WI38 (cell line): ENCODE measurements around the gene SMYD3.

Source experiments
- H3K4me3 ChIP-seq: 2 replicates; pipeline ENCODE4 v1.5.1; 2011; ENCODE audit warnings: low read depth, mild to moderate bottlenecking, control low read depth, low read length
- CTCF ChIP-seq: IDR thresholded peaks from 2 replicates; pipeline ENCODE4 v1.5.1; 2012; ENCODE audit warnings: low read depth, mild to moderate bottlenecking, control low read depth, low read length

Gene SMYD3

DNA sequence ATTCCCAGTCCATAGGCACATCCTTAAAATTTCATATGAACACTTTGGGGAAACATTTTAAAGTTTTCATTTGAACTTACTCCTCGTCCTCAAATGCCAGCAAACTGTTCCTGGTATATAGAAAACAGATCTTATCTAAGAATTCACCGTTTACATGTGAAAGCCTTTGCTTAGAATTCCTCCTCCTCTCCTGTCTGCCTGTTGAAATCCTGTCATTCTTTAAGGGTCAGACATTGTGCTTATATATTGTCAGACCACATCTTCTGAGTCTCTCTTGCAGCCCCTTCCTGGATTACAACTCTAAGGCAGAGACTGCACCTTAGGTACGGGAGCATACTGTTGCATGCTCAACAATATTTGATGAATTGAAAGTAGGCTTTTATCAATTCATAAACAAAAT, 239.7 kb downstream of the SMYD3 start:
- TF ChIP-seq CTCF = no peak
- H3K4me3 ChIP-seq = no peak overlapping the region

DNA sequence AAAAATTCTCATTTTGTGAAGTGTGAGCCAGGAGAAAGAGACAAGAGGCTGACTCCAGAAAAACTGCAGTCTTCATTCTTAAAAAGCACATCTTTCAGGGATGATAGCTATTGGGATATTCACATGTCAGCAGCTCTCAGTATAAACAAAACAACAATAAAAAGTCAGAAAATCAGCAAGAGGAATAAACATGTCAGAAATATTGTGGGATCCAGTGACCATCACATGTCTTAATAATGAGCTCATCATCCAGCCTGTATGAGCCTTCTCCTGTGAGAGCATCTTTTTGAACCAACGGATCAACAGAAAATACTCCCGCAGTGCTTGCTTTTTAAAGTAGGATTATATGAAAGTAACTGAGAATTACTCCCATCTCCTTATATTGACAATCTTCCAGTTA, 241.6 kb downstream of the SMYD3 start:
- H3K4me3 ChIP-seq = no peak overlapping the region
- no peak for TF ChIP-seq CTCF

- H3K4me3 ChIP-seq = no peak overlapping the region
- no peak for TF ChIP-seq CTCF
These were observed 244.8 kb downstream of the SMYD3 start for GRCh38 chr1:246262281-246262680.

GRCh38 chr1:246261639-246262038, 245.4 kb downstream of the SMYD3 start:
- no peak overlapping the region for H3K4me3 ChIP-seq
- no peak for TF ChIP-seq CTCF

DNA sequence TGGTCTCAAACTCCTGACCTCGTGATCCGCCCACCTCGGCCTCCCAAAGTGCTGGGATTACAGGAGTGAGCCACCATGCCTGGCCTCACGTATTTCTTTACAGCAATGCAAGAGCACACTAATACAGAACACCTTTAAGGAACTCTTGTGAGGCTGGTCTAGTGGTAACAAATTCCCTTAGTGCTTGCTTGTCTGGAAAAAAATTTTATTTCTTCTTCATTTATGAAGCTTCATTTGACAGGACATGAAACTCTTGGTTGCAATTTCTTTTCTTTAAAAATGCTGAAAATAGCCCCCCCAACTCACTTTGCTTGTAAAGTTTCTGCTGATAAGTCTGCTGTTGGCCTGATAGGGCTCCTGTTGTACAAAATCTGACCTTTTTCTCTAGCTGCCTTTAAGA, 248.8 kb downstream of the SMYD3 start:
- no peak for TF ChIP-seq CTCF
- H3K4me3 ChIP-seq = no peak overlapping the region

DNA sequence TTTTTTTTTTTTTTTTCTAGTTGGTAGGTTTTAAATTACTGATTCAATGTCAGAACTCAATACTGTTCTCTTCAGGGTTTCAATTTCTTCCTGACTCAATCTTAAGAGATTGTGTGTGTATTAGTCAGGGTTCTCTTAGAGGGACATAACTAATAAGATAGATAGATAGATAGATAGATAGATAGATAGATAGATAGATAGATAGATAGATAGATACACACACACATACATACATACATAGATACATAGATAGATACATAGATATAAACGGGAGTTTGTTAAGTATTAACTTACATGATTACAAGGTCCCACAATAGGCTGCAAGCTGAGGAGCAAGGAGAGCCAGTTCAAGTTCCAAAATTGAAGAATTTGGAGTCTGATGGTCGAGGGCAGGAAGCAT, 251.3 kb downstream of the SMYD3 start:
- TF ChIP-seq CTCF = no peak
- no peak overlapping the region for H3K4me3 ChIP-seq

- no peak for TF ChIP-seq CTCF
These were observed 252.2 kb downstream of the SMYD3 start for GRCh38 chr1:246254854-246255253.

More at GRCh38 chr1:246254854-246255253, 252.2 kb downstream of the SMYD3 start:
- H3K4me3 ChIP-seq = no peak overlapping the region
